Left lung (tissue), 10 donors: ENCODE measurements around the gene TBL1X. TPM values are rescaled to one million over a fixed set of nuclear protein-coding genes. Genes with fewer than 3 reads are reported as not detected.

ENCODE experiments used
- ATAC-seq: fragments of 200-7000 bp; cut with Tn5 transposase; one replicate; pipeline ENCODE4 v1.9.1; 2020; ENCODE audit warnings: moderate library complexity
- DNase-seq, 4 donors: peaks; one replicate each; pipeline ENCODE4 v3.0.0-alpha.2; 2013 to 2020
- H3K27ac ChIP-seq, 2 donors: fragments of 200-600 bp; sonication (generic) in 1 of 2; one replicate each; pipeline versions ENCODE4 v1.5.0 to v1.8.0; 2020 to 2021
- H3K27me3 ChIP-seq, 2 donors: fragments of 200-600 bp; sonication (generic) in 1 of 2; one replicate each; pipeline versions ENCODE4 v1.5.0 to v1.8.0; 2020 to 2021
- H3K36me3 ChIP-seq, 2 donors: fragments of 200-600 bp; sonication (generic) in 1 of 2; one replicate each; pipeline versions ENCODE4 v1.5.0 to v1.8.0; 2020 to 2021
- H3K4me1 ChIP-seq, 2 donors: fragments of 200-600 bp; one replicate each; pipeline ENCODE4 v1.8.0; 2021
- H3K4me3 ChIP-seq, 2 donors: fragments of 200-600 bp; sonication (generic) in 1 of 2; one replicate each; pipeline versions ENCODE4 v1.5.0 to v1.8.0; 2020 to 2021; ENCODE audit warnings: mild to moderate bottlenecking in 1 of 2
- H3K9me3 ChIP-seq, 2 donors: fragments of 200-600 bp; sonication (generic) in 1 of 2; one replicate each; pipeline versions ENCODE4 v1.5.0 to v1.8.0; 2020 to 2021
- intact Hi-C, 2 donors: fragments of 100-400 bp; cut with DNase I; formaldehyde crosslinking; loops; one replicate each; pipeline versions ENCODE4 v1.11.2 to v1.14.2; 2022
- polyA plus RNA-seq, 6 donors: library from polyadenylated mRNA; unstranded; fragments of 120-200 nt; gene quantifications; one replicate each; pipeline ENCODE4 v1.2.1, GENCODE V29; 2013; ENCODE audit not compliant: insufficient read length in 6 of 6
- total RNA-seq, 2 donors: library from RNA; stranded (reverse); fragmentation: NEBNext Ultra II Directional; extraction: Animal tissue kit (Norgen Biotek cat#: 25700); gene quantifications; one replicate each; pipeline ENCODE4 v1.2.1, GENCODE V29; 2021
- TF ChIP-seq, protein P1 (sequence below), 2 donors: fragments of 200-600 bp; sonication (generic) in 1 of 2; IDR thresholded peaks; one replicate each; pipeline versions ENCODE4 v1.5.0 to v1.8.0; 2021; ENCODE audit warnings: antibody characterized with exemption in 2 of 2
- donor health status: DM: no; HTN: yes; CAD: no.
- donor health status: DM: no; HTN: no; CAD: no.

TBL1X gene
- total and polyA plus RNA-seq, 8 donors: 13.4 to 24.6 (median 21.6) TPM

DNA sequence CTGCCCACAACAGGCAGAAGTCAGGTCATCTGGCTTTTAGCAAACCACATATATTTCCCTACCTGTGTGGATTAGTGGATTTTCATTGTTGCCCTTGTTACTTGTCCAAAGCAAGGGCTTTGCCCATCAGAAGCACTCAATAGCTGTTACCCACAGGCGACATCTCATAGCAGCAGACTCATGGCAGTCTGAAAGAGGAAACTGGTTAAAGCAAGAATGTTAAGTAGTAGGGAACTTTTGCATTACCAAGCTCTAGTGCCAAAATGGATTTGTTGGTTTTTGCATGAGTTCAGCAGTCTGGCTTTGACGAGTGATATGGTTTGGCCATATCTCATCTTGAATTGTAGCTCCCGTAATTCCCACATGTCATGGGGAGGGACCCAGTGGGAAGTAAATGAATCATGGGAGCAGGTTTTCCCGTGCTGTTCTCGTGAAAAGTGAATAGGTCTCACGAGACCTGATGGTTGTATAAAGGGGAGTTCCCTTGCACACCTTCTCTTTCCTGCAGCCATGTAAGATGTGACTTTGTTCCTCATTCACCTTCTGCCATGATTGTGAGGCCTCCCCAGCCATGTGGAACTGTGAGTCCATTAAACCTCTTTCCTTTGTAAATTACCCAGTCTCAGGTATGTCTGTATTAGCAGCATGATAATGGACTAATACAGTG lies 192.9 kb downstream of the TBL1X start:
- no peak overlapping the region for H3K27ac ChIP-seq
- H3K36me3 ChIP-seq: no peaks in the 10 kb centered on the region
- no peaks in the 10 kb centered on the region for H3K4me1 ChIP-seq
- no peak for ATAC-seq
- H3K9me3 ChIP-seq: no peaks in the 10 kb centered on the region
- no peaks in the 10 kb centered on the region for H3K27me3 ChIP-seq
- intact Hi-C loops: no loop called here
- TF ChIP-seq, protein P1, sequence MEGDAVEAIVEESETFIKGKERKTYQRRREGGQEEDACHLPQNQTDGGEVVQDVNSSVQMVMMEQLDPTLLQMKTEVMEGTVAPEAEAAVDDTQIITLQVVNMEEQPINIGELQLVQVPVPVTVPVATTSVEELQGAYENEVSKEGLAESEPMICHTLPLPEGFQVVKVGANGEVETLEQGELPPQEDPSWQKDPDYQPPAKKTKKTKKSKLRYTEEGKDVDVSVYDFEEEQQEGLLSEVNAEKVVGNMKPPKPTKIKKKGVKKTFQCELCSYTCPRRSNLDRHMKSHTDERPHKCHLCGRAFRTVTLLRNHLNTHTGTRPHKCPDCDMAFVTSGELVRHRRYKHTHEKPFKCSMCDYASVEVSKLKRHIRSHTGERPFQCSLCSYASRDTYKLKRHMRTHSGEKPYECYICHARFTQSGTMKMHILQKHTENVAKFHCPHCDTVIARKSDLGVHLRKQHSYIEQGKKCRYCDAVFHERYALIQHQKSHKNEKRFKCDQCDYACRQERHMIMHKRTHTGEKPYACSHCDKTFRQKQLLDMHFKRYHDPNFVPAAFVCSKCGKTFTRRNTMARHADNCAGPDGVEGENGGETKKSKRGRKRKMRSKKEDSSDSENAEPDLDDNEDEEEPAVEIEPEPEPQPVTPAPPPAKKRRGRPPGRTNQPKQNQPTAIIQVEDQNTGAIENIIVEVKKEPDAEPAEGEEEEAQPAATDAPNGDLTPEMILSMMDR (IDR thresholded peaks at IDR 0.05): no peak
- DNase-seq: no peak
- H3K4me3 ChIP-seq: no peak overlapping the region

DNA sequence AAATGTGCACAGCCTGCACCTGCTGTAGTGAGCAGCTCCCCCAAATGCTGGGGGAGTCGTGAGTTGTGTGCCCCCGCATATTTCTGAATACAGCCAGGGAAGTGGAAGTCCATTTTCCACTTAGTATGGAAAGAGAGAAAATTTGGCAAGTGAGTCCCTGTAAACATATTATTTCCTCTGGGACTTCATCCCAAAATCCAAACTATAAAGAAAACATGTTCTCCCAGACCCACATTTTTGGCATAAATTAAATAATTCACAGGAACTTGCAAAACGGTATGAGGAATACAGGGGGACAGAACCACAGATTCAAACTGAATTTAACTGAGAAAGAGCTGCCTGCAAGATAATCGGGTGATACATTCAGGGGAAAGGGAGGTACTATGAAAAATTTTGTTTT lies 193.6 kb downstream of the TBL1X start:
- intact Hi-C loops: no loop called here
- no peaks in the 10 kb centered on the region for H3K27me3 ChIP-seq
- no peaks in the 10 kb centered on the region for H3K4me1 ChIP-seq
- TF ChIP-seq, protein P1 (IDR thresholded peaks at IDR 0.05): no peak
- no peaks in the 10 kb centered on the region for H3K9me3 ChIP-seq
- no peaks in the 10 kb centered on the region for H3K36me3 ChIP-seq
- ATAC-seq (no peak), DNase-seq (no peak)
- H3K4me3 ChIP-seq: no peak overlapping the region
- H3K27ac ChIP-seq: no peak overlapping the region

DNA sequence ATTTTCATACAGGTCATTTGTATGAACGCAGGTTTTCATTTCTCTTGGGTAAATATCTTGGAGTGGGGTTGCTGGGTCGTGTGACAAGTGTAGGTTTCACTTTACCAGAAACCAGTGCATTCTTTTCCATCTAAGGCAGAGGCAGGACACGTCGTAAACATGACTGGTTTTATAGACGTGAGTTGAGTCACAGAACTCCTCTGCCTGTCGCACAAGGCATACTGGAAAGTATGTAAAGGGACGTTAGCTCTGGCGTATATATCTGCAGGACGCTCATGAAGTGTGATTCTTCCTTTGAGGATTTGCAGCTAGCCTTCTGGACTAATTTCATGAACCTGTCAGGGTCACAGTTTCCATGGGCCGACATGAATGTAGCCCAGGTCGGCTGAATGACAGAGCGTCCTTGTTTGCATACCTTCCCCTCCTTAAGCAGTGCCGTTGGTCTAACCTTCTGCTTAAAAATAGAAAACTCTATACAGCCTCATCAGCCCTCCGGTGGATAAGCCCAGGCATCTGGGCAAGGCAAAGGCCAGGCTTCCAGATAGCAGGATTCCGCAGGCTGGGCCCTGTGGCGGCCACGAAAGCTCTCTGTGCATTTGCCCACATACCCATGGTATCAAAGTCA lies 194.8 kb downstream of the TBL1X start:
- intact Hi-C loops: no loop called here

DNA sequence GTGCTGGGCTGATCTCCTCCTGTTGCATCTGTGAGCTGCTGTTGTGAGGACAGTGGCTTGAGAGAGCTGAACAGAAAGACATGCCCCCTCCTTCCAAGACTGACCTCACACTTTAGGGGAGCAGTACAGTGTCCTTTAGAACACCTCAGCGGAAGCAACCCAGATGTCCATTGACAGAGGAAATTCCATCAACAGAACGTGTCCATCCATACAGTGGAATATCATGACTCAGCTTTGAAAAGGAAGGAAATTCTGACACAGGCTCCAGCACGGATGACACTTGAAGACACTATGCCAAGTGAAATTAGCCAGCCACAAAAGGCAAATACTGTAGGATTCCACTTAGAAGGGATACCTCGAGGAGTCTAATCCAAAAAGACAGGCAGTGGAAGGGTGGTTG lies 197.3 kb downstream of the TBL1X start:
- H3K27ac ChIP-seq: no peak overlapping the region
- no peaks in the 10 kb centered on the region for H3K9me3 ChIP-seq
- intact Hi-C loops: no loop called here
- no peaks in the 10 kb centered on the region for H3K36me3 ChIP-seq
- H3K4me1 ChIP-seq: no peaks in the 10 kb centered on the region
- H3K27me3 ChIP-seq: no peaks in the 10 kb centered on the region
- TF ChIP-seq, protein P1 (IDR thresholded peaks at IDR 0.05): no peak
- H3K4me3 ChIP-seq: no peak overlapping the region
- no peak for DNase-seq
- ATAC-seq: no peak

More for the DNA sequence above, 194.8 kb downstream of the TBL1X start:
- H3K36me3 ChIP-seq: no peaks in the 10 kb centered on the region
- no peaks in the 10 kb centered on the region for H3K4me1 ChIP-seq
- H3K27me3 ChIP-seq: no peaks in the 10 kb centered on the region
- H3K27ac ChIP-seq: no peak overlapping the region
- H3K4me3 ChIP-seq: no peak overlapping the region
- no peak for ATAC-seq
- DNase-seq: no peak
- TF ChIP-seq, protein P1 (IDR thresholded peaks at IDR 0.05): no peak
- H3K9me3 ChIP-seq: no peaks in the 10 kb centered on the region

DNA sequence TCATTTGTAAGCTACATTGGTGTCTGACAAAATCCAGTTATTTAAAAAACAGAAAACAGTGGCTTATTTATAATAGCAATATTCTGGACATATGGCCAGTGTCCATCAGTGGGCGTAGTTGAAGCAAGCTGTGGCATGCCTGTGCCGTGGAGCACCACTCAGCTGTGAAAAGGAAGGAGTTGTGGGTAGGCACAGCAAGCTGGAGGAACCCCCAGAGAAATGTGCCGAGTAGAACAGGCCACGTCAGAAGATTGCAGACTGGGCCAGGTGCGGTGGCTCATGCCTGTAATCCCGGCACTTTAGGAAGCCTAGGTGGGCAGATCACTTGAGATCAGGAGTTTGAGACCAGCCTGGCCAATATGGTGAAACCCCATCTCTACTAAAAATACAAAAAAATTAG lies 198.4 kb downstream of the TBL1X start:
- no peak overlapping the region for H3K27ac ChIP-seq
- intact Hi-C loops: no loop called here
- H3K36me3 ChIP-seq: no peaks in the 10 kb centered on the region
- H3K4me1 ChIP-seq: no peaks in the 10 kb centered on the region
- H3K4me3 ChIP-seq: no peak overlapping the region
- H3K27me3 ChIP-seq: no peaks in the 10 kb centered on the region
- no peaks in the 10 kb centered on the region for H3K9me3 ChIP-seq
- ATAC-seq (no peak), DNase-seq (no peak)
- TF ChIP-seq, protein P1 (IDR thresholded peaks at IDR 0.05): no peak
